Astrocyte (in vitro differentiated cells and primary cell): Measurements from ENCODE around the gene USP32. TPM values are rescaled to one million over a fixed set of nuclear protein-coding genes. Genes with fewer than 3 reads are reported as not detected.
A peak's percentile ranks its signal among the peaks of the same experiment; 100 is the strongest.
"Not testable (repeated sequence)": the region's sequence is repeated elsewhere in the genome, so short reads cannot be mapped to it uniquely, and the experiment has no call there.

Source experiments
- DNase-seq: peaks from one replicate; pipeline ENCODE4 v3.0.0-alpha.2; 2010; ENCODE audit warnings: low read depth
- FAIRE-seq: peaks from 2 replicates; lab custom pipeline; 2011; peaks lifted over from hg19 to GRCh38; lab: Jason Lieb, UNC
- H2AFZ ChIP-seq: 2 replicates; pipeline ENCODE4 v1.6.0; 2012; ENCODE audit warnings: low read depth, low read length, inconsistent platforms
- H3K27ac ChIP-seq: 2 replicates; pipeline ENCODE4 v1.5.1; 2011; ENCODE audit warnings: low read depth, low read length, inconsistent platforms
- H3K27me3 ChIP-seq: 2 replicates; pipeline ENCODE4 v1.6.0; 2011; ENCODE audit warnings: low read length, inconsistent platforms; ENCODE audit not compliant: insufficient read depth
- H3K36me3 ChIP-seq: 2 replicates; pipeline ENCODE4 v1.5.1; 2011; ENCODE audit warnings: low read length, inconsistent platforms; ENCODE audit not compliant: insufficient read depth
- H3K4me1 ChIP-seq: 2 replicates; pipeline ENCODE4 v1.5.1; 2011; ENCODE audit warnings: low read length, inconsistent platforms; ENCODE audit not compliant: insufficient read depth
- H3K4me2 ChIP-seq: 2 replicates; pipeline ENCODE4 v1.6.0; 2012; ENCODE audit warnings: low read length, inconsistent platforms
- H3K4me3 ChIP-seq: 2 replicates; pipeline ENCODE4 v1.5.1; 2011; ENCODE audit warnings: low read depth, mild to moderate bottlenecking, low read length, inconsistent platforms; ENCODE audit not compliant: insufficient read depth
- H3K79me2 ChIP-seq: 2 replicates; pipeline ENCODE4 v1.6.0; 2012; ENCODE audit warnings: mild to moderate bottlenecking, low read length, inconsistent platforms; ENCODE audit not compliant: insufficient read depth
- H3K9ac ChIP-seq: 2 replicates; pipeline ENCODE4 v1.6.0; 2012; ENCODE audit warnings: mild to moderate bottlenecking, low read length, inconsistent platforms
- H3K9me3 ChIP-seq: 2 replicates; pipeline ENCODE4 v1.5.1; 2012; ENCODE audit warnings: low read depth, mild to moderate bottlenecking, low read length, inconsistent platforms; ENCODE audit not compliant: insufficient read depth
- H4K20me1 ChIP-seq: 2 replicates; pipeline ENCODE4 v1.6.0; 2012; ENCODE audit warnings: low read length, inconsistent platforms; ENCODE audit not compliant: insufficient read depth
- H3K27ac Mint-ChIP-seq: one replicate; pipeline ENCODE4 v1.8.0; 2021; ENCODE audit warnings: mild to moderate bottlenecking, mixed read lengths; ENCODE audit not compliant: unreplicated experiment
- H3K27me3 Mint-ChIP-seq: one replicate; pipeline ENCODE4 v1.8.0; 2021; ENCODE audit warnings: low read depth, mixed read lengths; ENCODE audit not compliant: unreplicated experiment
- H3K36me3 Mint-ChIP-seq: one replicate; pipeline ENCODE4 v1.8.0; 2021; ENCODE audit warnings: low read depth, mixed read lengths; ENCODE audit not compliant: unreplicated experiment
- H3K4me1 Mint-ChIP-seq: one replicate; pipeline ENCODE4 v1.8.0; 2021; ENCODE audit warnings: low read depth, mixed read lengths; ENCODE audit not compliant: unreplicated experiment
- H3K4me3 Mint-ChIP-seq: one replicate; pipeline ENCODE4 v1.8.0; 2021; ENCODE audit warnings: mild to moderate bottlenecking, moderate library complexity, mixed read lengths; ENCODE audit not compliant: unreplicated experiment
- H3K9me3 Mint-ChIP-seq: one replicate; pipeline ENCODE4 v1.8.0; 2021; ENCODE audit warnings: mild to moderate bottlenecking, mixed read lengths; ENCODE audit not compliant: unreplicated experiment
- total RNA-seq: library from RNA; stranded (reverse); gene quantifications from 2 replicates; pipeline ENCODE4 v1.2.1, GENCODE V29; 2021

USP32 gene
- total RNA-seq, 1 donor from 2014 or later = 40.2 TPM

GRCh38 chr17:60186846-60187745 is 204.8 kb downstream of the USP32 start:
- H3K9me3 Mint-ChIP-seq, H3K27ac Mint-ChIP-seq, FAIRE-seq, H3K4me2 ChIP-seq, H3K27me3 Mint-ChIP-seq, H3K9me3 ChIP-seq, H3K4me1 ChIP-seq, H3K79me2 ChIP-seq, H4K20me1 ChIP-seq, H2AFZ ChIP-seq, H3K4me3 Mint-ChIP-seq, H3K9ac ChIP-seq, H3K27me3 ChIP-seq, H3K4me3 ChIP-seq, H3K4me1 Mint-ChIP-seq: not testable (repeated sequence)
- peaks cover 13% of the 10 kb centered on the region for H3K36me3 Mint-ChIP-seq
- DNase-seq = peak; percentile 72
- peak overlapping the region; percentile 6 for H3K27ac ChIP-seq
- H3K36me3 ChIP-seq = peaks cover 22% of the 10 kb centered on the region

- not testable (repeated sequence) for H3K4me3 Mint-ChIP-seq, H3K9me3 Mint-ChIP-seq, H3K27me3 ChIP-seq, H3K4me3 ChIP-seq, H3K4me2 ChIP-seq, H3K27ac Mint-ChIP-seq, H3K4me1 Mint-ChIP-seq, H3K9me3 ChIP-seq, H3K27me3 Mint-ChIP-seq, H2AFZ ChIP-seq, H3K4me1 ChIP-seq, H3K79me2 ChIP-seq, DNase-seq, FAIRE-seq, H3K27ac ChIP-seq, H3K9ac ChIP-seq, H4K20me1 ChIP-seq
- H3K36me3 Mint-ChIP-seq = peaks cover 13% of the 10 kb centered on the region
- H3K36me3 ChIP-seq = peaks cover 22% of the 10 kb centered on the region
Observed at GRCh38 chr17:60186372-60186771, 205.6 kb downstream of the USP32 start.

- not testable (repeated sequence) for H3K4me1 ChIP-seq, H3K27me3 ChIP-seq, H3K79me2 ChIP-seq, H3K27ac ChIP-seq, H3K9me3 ChIP-seq, H3K4me2 ChIP-seq, DNase-seq, H3K4me1 Mint-ChIP-seq, H3K4me3 Mint-ChIP-seq, H2AFZ ChIP-seq, H3K27me3 Mint-ChIP-seq, FAIRE-seq, H3K9ac ChIP-seq, H3K9me3 Mint-ChIP-seq, H4K20me1 ChIP-seq, H3K27ac Mint-ChIP-seq, H3K4me3 ChIP-seq
- H3K36me3 ChIP-seq = peaks cover 12% of the 10 kb centered on the region
- H3K36me3 Mint-ChIP-seq = peaks cover 11% of the 10 kb centered on the region
Observed at GRCh38 chr17:60180380-60180779, 211.6 kb downstream of the USP32 start.

- H3K4me3 ChIP-seq, DNase-seq, H3K9ac ChIP-seq, H3K36me3 ChIP-seq, H3K4me2 ChIP-seq, FAIRE-seq, H3K27me3 ChIP-seq, H3K27ac ChIP-seq, H2AFZ ChIP-seq, H3K9me3 Mint-ChIP-seq, H3K27me3 Mint-ChIP-seq, H3K4me3 Mint-ChIP-seq, H3K36me3 Mint-ChIP-seq, H4K20me1 ChIP-seq, H3K9me3 ChIP-seq, H3K4me1 ChIP-seq, H3K27ac Mint-ChIP-seq, H3K79me2 ChIP-seq: not testable (repeated sequence)
- peaks cover 11% of the 10 kb centered on the region for H3K4me1 Mint-ChIP-seq
Observed at GRCh38 chr17:60178180-60178579, 213.8 kb downstream of the USP32 start.

GRCh38 chr17:60176763-60177162 is 215.2 kb downstream of the USP32 start:
- FAIRE-seq, H3K4me1 ChIP-seq, H2AFZ ChIP-seq, H3K27me3 ChIP-seq, H3K4me3 ChIP-seq, H3K27ac Mint-ChIP-seq, H3K9me3 ChIP-seq, H3K36me3 Mint-ChIP-seq, H3K36me3 ChIP-seq, H3K4me2 ChIP-seq, H4K20me1 ChIP-seq, H3K9ac ChIP-seq, H3K27me3 Mint-ChIP-seq, H3K79me2 ChIP-seq, DNase-seq, H3K9me3 Mint-ChIP-seq, H3K27ac ChIP-seq, H3K4me3 Mint-ChIP-seq: not testable (repeated sequence)
- peaks cover 12% of the 10 kb centered on the region for H3K4me1 Mint-ChIP-seq
